ENCODE results near the gene PPP1R12A. TPM values are rescaled to one million over a fixed set of nuclear protein-coding genes. Genes with fewer than 3 reads are reported as not detected.

PPP1R12A gene
- total RNA-seq, 2 experiments from 2014 or later: 104 to 108 TPM

DNA sequence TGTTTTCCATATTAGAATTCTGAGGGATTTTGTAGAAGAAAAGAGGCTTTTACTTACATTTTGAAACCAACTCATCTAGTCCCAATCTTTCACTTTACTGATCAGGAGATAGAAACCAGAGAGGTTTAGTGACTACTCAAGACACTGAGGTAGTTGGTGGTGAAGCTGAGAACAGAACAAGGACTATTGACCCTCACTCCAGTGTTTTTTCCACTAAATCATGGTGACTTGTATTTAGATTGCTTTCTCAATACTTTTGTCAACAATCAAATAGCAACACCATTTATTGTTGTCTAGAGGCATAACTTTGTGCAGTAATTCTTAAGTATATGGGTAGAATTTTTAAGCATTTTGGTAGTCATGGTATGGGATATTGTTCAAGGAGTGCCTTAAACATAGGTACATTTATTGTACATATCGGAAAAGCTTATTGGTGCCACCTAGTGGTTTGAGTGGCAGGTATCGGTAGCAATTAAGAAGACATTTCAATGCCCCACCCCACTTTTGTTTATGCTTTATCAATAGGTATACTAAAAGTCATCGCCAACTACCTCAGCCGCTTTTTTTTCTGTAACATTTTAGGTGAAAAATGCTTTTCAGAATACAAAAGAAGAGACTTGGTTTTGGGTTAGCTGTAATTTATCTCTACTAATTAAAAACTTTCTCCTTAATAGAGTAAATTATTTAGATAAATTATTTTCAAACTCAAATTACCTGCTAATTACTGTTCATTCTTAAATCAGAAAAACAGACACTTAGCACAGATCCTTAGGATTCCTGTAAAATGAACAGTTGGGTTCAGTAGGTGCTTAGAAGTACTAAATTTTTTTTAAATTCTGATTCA, 196.8 kb downstream of the PPP1R12A start:
- CTCF ChIA-PET: interaction anchor here (0.7 to 1.3 kb wide), 3 partner anchors 10 to 189 kb away, joined by 3 read pairs; partner anchors contain the start of gene PAWR
- ATAC-seq (peak; percentile 61), DNase-seq (peak; percentile 43)
- Mint-ChIP-seq H3K9me3 (ENCODE audit: low read depth) (no peaks in the 10 kb centered on the region), H3K36me3 (no peaks in the 10 kb centered on the region), H3K4me3 (no peak overlapping the region), H3K27me3 (peaks cover 10% of the 10 kb centered on the region), H3K27ac (no peak overlapping the region), H3K4me1 (no peaks in the 10 kb centered on the region)

GRCh38 chr12:79732638-79733037, 202.3 kb downstream of the PPP1R12A start:
- Mint-ChIP-seq H3K27me3 (peaks cover 20% of the 10 kb centered on the region), H3K27ac (no peak overlapping the region), H3K9me3 (ENCODE audit: low read depth) (no peaks in the 10 kb centered on the region), H3K4me1 (no peaks in the 10 kb centered on the region), H3K4me3 (no peak overlapping the region), H3K36me3 (no peaks in the 10 kb centered on the region)
- CTCF ChIA-PET: no interaction called here
- DNase-seq (no peak), ATAC-seq (no peak)

DNA sequence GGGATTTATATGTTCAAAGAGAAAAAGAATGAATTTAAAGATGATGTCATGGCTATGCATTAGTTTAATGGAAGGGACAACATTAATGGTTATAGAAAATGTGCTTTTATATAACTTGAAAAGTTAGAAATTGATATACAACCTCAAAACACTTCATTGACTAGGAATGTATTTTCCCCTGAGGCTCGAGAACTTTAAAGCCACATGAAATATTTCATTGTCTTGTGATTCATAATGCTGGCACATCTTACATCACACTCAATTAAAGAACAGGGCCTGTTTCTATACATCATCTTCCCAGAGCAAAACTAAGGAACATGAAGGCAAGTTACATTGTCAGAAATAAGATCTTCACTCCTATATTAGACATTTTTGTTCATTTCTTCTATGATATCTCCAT, 208.9 kb downstream of the PPP1R12A start:
- H3K4me3 Mint-ChIP-seq: no peak overlapping the region
- no peak for ATAC-seq
- no peaks in the 10 kb centered on the region for H3K4me1 Mint-ChIP-seq
- H3K27ac Mint-ChIP-seq: no peak overlapping the region
- peaks cover 2% of the 10 kb centered on the region for H3K9me3 Mint-ChIP-seq (ENCODE audit: low read depth)
- CTCF ChIA-PET: no interaction called here
- no peaks in the 10 kb centered on the region for H3K36me3 Mint-ChIP-seq
- peaks cover 18% of the 10 kb centered on the region for H3K27me3 Mint-ChIP-seq
- DNase-seq: no peak

Other genes starting within 250 kb of the PPP1R12A start
- 1 to 10 TPM; 3.0 to 5.2 TPM for gene PAWR, start 244.1 kb downstream of the PPP1R12A start, total RNA-seq
- not detected for gene OTOGL, start 164.4 kb upstream of the PPP1R12A start, total RNA-seq